Stromal cell of bone marrow (primary cell): ENCODE measurements around the gene MAGEH1.

ENCODE experiments used
- DNase-seq: peaks from one replicate; pipeline ENCODE4 v3.0.0-alpha.2; 2012; ENCODE audit warnings: low read depth

Gene MAGEH1

GRCh38 chrX:55490974-55491373, 39.0 kb downstream of the MAGEH1 start:
- no peak for DNase-seq
